Breast epithelium (tissue), 4 donors: ENCODE data around the gene RANBP17. TPM values are rescaled to one million over a fixed set of nuclear protein-coding genes. Genes with fewer than 3 reads are reported as not detected.

Source experiments
- DNase-seq, 2 donors: peaks; one replicate each; pipeline ENCODE4 v3.0.0-alpha.2; 2019; ENCODE audit warnings: low spot score in 2 of 2
- H3K27ac ChIP-seq, 2 donors: fragments of 200-600 bp; sonication (generic) in 1 of 2; one replicate each; pipeline ENCODE4 v1.5.1; 2016 to 2019; ENCODE audit warnings: mild to moderate bottlenecking in 1 of 2
- H3K27me3 ChIP-seq, 2 donors: fragments of 200-600 bp; sonication (generic) in 1 of 2; one replicate each; pipeline versions ENCODE4 v1.5.1 to v1.6.0; 2017 to 2019; ENCODE audit warnings: control low read depth in 1 of 2, mild to moderate bottlenecking in 1 of 2
- H3K36me3 ChIP-seq: fragments of 200-600 bp; one replicate; pipeline ENCODE4 v1.5.1; 2019
- H3K4me1 ChIP-seq, 2 donors: fragments of 200-600 bp; sonication (generic); one replicate each; pipeline ENCODE4 v1.5.1; 2016 to 2019; ENCODE audit warnings: control low read depth in 1 of 2
- H3K4me3 ChIP-seq, 3 donors: fragments of 200-600 bp; sonication (generic); 1 replicate in 2 of 3; 2 replicates in 1 of 3; pipeline ENCODE4 v1.5.1; 2016 to 2019; ENCODE audit warnings: mild to moderate bottlenecking in 3 of 3, moderate library complexity in 2 of 3
- H3K9me3 ChIP-seq, 2 donors: fragments of 200-600 bp; sonication (generic) in 1 of 2; one replicate each; pipeline ENCODE4 v1.5.1; 2016 to 2019; ENCODE audit warnings: control low read depth in 1 of 2
- POLR2A ChIP-seq: fragments of 450-650 bp; IDR thresholded peaks from one replicate; pipeline ENCODE4 v1.6.1; 2016; ENCODE audit warnings: antibody characterized with exemption, mild to moderate bottlenecking, moderate library complexity
- POLR2AphosphoS5 ChIP-seq, 3 donors: sonication (generic); formaldehyde crosslinking; IDR thresholded peaks; one replicate each; pipeline ENCODE4 v1.6.1; 2017; ENCODE audit warnings: antibody characterized with exemption in 3 of 3
- intact Hi-C: fragments of 100-400 bp; cut with DNase I; formaldehyde crosslinking; loops from one replicate; pipeline ENCODE4 v1.15.1; 2023; ENCODE audit warnings: low total_unique reads
- total RNA-seq, 3 donors: library from RNA; depleted of rRNA; stranded (reverse); fragments of >200 nt; gene quantifications; one replicate each; pipeline ENCODE4 v1.1.0, GENCODE V29; 2016
- TF ChIP-seq, protein P1 (sequence below), 3 donors: fragments of 450-650 bp; IDR thresholded peaks; one replicate each; pipeline ENCODE4 v1.5.1; 2016 to 2017; ENCODE audit warnings: antibody characterized with exemption in 3 of 3, mild to moderate bottlenecking in 3 of 3, moderate library complexity in 3 of 3

Gene RANBP17
- total RNA-seq, 3 donors from 2014 or later, result 6.9 to 28.4 (median 13.4) TPM

DNA sequence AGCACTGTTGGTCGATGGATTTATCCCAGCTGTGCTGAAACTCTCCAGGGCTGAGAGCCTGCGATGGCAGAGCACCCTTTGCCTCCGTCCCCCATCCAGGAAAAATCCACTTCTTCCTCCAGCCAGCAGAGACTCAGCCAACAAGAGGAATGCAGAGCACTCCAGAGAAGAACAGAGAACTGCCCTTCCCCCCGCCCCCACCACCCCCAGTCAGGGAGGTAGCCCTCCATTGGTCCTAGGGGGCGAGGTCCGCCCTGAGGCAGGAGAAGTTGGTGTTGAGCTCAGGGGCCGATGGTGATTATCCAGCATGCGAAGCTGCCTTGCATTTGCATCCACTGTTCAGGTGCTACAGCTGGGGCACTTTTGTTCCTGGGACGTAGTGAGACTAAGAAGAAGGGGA is 456.2 kb downstream of the RANBP17 start:
- Histone ChIP-seq H3K36me3 (no peaks in the 10 kb centered on the region), H3K27ac (no peak overlapping the region), H3K4me3 (no peak overlapping the region), H3K27me3 (peaks cover 0 to 96% of the 10 kb centered on the region in 2 donors), H3K9me3 (no peaks in the 10 kb centered on the region), H3K4me1 (peaks cover 4 to 9% of the 10 kb centered on the region in 2 donors)
- TF ChIP-seq POLR2AphosphoS5 (IDR thresholded peaks at IDR 0.05), result no peak
- TF ChIP-seq POLR2A, result no peak
- TF ChIP-seq, protein P1, sequence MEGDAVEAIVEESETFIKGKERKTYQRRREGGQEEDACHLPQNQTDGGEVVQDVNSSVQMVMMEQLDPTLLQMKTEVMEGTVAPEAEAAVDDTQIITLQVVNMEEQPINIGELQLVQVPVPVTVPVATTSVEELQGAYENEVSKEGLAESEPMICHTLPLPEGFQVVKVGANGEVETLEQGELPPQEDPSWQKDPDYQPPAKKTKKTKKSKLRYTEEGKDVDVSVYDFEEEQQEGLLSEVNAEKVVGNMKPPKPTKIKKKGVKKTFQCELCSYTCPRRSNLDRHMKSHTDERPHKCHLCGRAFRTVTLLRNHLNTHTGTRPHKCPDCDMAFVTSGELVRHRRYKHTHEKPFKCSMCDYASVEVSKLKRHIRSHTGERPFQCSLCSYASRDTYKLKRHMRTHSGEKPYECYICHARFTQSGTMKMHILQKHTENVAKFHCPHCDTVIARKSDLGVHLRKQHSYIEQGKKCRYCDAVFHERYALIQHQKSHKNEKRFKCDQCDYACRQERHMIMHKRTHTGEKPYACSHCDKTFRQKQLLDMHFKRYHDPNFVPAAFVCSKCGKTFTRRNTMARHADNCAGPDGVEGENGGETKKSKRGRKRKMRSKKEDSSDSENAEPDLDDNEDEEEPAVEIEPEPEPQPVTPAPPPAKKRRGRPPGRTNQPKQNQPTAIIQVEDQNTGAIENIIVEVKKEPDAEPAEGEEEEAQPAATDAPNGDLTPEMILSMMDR (IDR thresholded peaks at IDR 0.05), result no peak
- intact Hi-C loops, result no loop called here
- DNase-seq, result no peak

DNA sequence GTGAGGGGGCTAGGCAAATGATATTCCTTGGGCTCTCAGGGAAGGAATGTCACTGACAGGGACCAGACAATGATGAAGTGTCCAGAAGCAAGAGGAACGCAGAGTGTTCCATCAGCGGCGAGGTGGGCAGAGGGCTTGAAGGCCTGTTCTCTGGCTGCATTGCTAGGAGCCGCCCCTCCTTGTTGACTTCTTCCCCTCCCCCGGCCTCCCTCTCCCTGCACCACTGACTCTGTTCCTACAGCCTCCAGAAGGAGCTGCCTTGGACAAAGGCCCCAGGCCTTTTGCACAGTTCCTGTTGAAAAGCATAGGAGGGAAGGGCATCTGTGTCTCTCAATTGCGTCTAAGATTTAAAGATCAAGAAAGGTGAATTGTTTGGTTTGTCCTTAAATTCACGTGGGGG is 459.6 kb downstream of the RANBP17 start:
- intact Hi-C loops, result no loop called here
- no peak overlapping the region for H3K27ac ChIP-seq
- no peaks in the 10 kb centered on the region for H3K9me3 ChIP-seq
- H3K27me3 ChIP-seq, result peaks cover 0 to 94% of the 10 kb centered on the region in 2 donors
- no peaks in the 10 kb centered on the region for H3K36me3 ChIP-seq
- peaks cover 0 to 1% of the 10 kb centered on the region in 2 donors for H3K4me1 ChIP-seq
- TF ChIP-seq, protein P1 (IDR thresholded peaks at IDR 0.05), result no peak
- no peak for TF ChIP-seq POLR2AphosphoS5 (IDR thresholded peaks at IDR 0.05)
- no peak for TF ChIP-seq POLR2A
- no peak for DNase-seq
- H3K4me3 ChIP-seq, result no peak overlapping the region

DNA sequence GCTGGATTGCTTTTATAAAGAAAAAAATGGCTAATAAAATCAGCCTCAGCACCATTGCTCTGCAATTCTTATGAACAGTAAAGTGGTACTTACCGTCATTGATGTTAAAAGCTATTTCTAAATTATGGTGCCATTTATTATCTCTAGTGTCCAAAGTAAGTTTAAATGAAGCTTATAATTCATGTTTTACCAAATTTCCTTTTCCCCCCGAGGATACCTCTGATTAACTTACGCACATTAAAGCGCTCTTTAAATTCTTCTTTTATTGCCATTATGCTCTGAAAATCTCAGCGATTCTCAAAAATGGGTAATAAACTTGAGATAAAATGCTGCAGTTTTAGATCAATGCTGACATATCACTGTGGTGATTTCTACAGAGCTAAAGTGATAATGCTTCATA is 460.7 kb downstream of the RANBP17 start:
- H3K36me3 ChIP-seq, result no peaks in the 10 kb centered on the region
- no peak for DNase-seq
- peaks cover 0 to 86% of the 10 kb centered on the region in 2 donors for H3K27me3 ChIP-seq
- intact Hi-C loops, result no loop called here
- no peak overlapping the region for H3K4me3 ChIP-seq
- H3K9me3 ChIP-seq, result no peaks in the 10 kb centered on the region
- H3K27ac ChIP-seq, result no peak overlapping the region
- no peaks in the 10 kb centered on the region for H3K4me1 ChIP-seq
- TF ChIP-seq, protein P1 (IDR thresholded peaks at IDR 0.05), result no peak
- TF ChIP-seq POLR2AphosphoS5 (IDR thresholded peaks at IDR 0.05), result no peak
- no peak for TF ChIP-seq POLR2A

DNA sequence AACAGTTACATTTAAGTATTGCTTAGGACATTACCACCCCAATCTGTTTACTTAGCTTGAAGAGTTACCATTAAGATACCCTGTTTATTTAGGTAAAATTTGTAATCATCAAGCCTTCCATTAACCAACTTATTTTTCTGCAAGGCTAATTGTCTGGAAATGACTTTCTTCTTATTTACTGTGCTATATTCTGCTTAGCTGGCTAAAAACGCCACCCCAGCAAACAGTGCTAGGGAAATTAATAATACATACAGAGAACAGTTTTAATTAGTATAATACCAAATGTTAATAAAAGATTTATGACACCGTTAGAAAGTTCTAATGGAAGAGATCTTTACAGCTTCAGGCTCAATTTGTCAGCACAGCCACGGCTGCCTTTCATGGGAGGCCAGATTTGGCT is 461.2 kb downstream of the RANBP17 start:
- Histone ChIP-seq H3K9me3 (no peaks in the 10 kb centered on the region), H3K27ac (no peak overlapping the region), H3K4me3 (no peak overlapping the region), H3K27me3 (peaks cover 0 to 84% of the 10 kb centered on the region in 2 donors), H3K4me1 (no peaks in the 10 kb centered on the region), H3K36me3 (no peaks in the 10 kb centered on the region)
- DNase-seq, result no peak
- TF ChIP-seq, protein P1 (IDR thresholded peaks at IDR 0.05), result no peak
- TF ChIP-seq POLR2A (no peak), POLR2AphosphoS5 (IDR thresholded peaks at IDR 0.05) (no peak)
- intact Hi-C loops, result no loop called here

DNA sequence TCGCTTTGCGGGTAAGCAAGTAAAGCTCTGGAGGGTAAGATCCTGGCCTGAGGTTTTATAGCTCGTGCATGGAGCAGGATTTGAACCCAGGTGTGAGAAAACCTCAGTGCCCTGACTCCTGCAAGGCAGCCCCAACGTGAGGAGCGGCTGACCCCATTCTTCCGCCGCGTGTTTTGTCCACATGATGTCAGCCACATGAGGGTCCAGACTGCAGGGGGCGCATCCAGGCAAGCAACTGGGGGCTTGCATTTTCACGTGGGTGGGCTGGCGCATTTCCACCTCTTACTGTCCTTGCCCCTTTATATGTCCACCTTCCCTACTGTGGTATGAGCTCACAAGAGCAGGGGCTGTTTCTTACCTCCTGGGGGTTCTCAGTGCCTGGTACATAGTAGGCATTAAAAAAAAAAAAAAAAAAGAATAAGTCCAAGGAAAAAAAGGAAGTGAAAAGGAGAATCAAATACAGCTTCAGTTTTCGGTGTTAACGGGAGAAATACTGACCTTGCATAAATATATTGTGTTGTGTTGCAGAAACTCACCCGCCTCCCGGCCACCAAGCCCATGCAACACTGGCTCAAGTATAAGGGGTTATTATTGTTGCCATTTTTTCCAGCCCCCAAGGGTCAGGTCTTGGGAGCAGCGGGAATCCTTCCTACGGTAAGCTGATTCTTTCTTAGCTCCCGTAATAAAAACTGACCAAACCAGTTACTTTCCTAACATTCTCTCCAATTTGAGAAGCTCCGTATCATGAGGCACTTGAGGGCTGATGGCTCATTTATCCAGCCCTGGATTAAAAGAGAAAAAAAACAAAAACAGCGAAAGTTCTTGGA is 462.2 kb downstream of the RANBP17 start:
- intact Hi-C loops, result no loop called here
- H3K4me1 ChIP-seq, result no peaks in the 10 kb centered on the region
- no peak for DNase-seq
- no peaks in the 10 kb centered on the region for H3K36me3 ChIP-seq
- peaks cover 0 to 81% of the 10 kb centered on the region in 2 donors for H3K27me3 ChIP-seq
- no peaks in the 10 kb centered on the region for H3K9me3 ChIP-seq
- no peak overlapping the region for H3K4me3 ChIP-seq
- no peak overlapping the region for H3K27ac ChIP-seq
- no peak for TF ChIP-seq POLR2A
- TF ChIP-seq, protein P1 (IDR thresholded peaks at IDR 0.05), result no peak
- no peak for TF ChIP-seq POLR2AphosphoS5 (IDR thresholded peaks at IDR 0.05)
